Measurements from ENCODE around the gene OPRD1. TPM values are rescaled to one million over a fixed set of nuclear protein-coding genes. Genes with fewer than 3 reads are reported as not detected.

Gene OPRD1
- total RNA-seq, 4 donors from 2014 or later = not detected

DNA sequence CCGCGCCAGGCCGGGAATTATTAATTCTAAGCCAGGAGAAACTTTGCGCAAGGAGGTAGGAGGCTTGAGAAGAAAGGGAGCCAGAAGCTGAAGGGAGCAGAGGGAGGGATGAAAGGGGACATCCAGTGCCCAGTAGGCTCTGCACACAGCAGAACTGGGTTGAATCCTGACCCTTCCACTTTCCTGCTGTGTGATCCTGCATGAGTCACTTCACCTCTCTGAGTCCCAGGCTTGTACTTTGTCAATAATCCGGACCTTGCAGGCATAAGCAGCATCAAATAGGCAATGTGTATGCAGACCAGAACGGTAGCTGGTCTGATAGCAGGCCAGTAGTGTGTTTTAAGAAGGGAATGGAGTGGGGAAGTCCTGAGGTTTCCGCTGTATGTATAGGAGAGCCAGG is 76.9 kb downstream of the OPRD1 start:
- no peak overlapping the region for H3K4me3 ChIP-seq
- no peak overlapping the region for H3K27ac ChIP-seq
- no peak for TF ChIP-seq POLR2A (IDR thresholded peaks at IDR 0.05)
- TF ChIP-seq, protein P1, sequence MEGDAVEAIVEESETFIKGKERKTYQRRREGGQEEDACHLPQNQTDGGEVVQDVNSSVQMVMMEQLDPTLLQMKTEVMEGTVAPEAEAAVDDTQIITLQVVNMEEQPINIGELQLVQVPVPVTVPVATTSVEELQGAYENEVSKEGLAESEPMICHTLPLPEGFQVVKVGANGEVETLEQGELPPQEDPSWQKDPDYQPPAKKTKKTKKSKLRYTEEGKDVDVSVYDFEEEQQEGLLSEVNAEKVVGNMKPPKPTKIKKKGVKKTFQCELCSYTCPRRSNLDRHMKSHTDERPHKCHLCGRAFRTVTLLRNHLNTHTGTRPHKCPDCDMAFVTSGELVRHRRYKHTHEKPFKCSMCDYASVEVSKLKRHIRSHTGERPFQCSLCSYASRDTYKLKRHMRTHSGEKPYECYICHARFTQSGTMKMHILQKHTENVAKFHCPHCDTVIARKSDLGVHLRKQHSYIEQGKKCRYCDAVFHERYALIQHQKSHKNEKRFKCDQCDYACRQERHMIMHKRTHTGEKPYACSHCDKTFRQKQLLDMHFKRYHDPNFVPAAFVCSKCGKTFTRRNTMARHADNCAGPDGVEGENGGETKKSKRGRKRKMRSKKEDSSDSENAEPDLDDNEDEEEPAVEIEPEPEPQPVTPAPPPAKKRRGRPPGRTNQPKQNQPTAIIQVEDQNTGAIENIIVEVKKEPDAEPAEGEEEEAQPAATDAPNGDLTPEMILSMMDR (IDR thresholded peaks at IDR 0.05) = no peak
- no peaks in the 10 kb centered on the region for H3K9me3 ChIP-seq
- intact Hi-C loops (cut with DNase I) = no loop called here
- peaks cover 20 to 60% (median 29%) of the 10 kb centered on the region in 3 donors for H3K4me1 ChIP-seq
- H3K36me3 ChIP-seq = peaks cover 0 to 7% (median 0%) of the 10 kb centered on the region in 3 donors
- DNase-seq = no peak
- no peaks in the 10 kb centered on the region for H3K27me3 ChIP-seq
- WGBS, 2 donors = 79 to 93% methylated on average over 2 to 7 of the region's 7 CpGs

DNA sequence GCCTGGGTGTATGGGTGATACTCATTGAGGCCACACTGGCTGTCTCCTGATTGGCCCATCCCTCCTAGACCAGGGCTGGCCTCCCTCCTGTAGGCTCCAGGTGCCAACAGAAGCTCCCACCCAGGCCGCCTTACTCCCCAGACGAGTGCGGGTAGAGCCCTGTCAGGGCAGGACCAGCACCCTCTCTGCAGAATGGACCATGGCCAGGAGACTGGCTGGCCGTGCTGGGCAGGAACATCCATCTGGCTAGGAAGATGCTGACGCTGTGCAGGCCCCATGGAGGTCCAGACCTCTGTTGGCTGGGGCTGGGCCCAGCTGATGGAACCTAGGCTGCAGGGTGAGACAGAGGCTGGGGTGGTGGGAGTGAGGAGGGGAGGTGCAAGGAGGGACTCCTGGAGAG is 77.4 kb downstream of the OPRD1 start:
- no CpG with 5 or more reads among the region's 5 CpGs for WGBS, 2 donors
- DNase-seq = no peak
- H3K27me3 ChIP-seq = no peaks in the 10 kb centered on the region

DNA sequence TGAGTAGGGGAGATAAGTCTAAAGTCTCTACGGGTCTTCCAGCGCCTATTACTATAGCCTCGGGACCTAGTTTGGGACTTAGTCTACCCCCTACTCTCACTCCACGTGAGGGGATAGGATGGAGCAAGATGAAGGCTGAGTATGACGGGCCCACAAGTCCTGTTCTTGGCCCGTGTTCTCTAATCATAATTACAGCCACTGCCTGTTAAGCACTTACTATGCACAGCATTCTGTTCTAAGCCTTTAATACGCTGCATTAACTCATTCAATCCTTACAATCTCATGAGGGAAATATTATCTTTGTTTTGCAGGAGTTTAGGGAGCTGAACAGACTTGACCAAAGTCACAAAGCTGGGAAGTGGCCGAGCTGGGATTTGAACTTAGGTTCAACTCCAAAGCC is 78.5 kb downstream of the OPRD1 start:
- WGBS, 2 donors = 83 to 92% methylated on average over 8 of the region's 8 CpGs
- Histone ChIP-seq H3K36me3 (peaks cover 0 to 21% (median 0%) of the 10 kb centered on the region in 3 donors), H3K4me1 (peaks cover 15 to 59% (median 17%) of the 10 kb centered on the region in 3 donors), H3K27ac (no peak overlapping the region), H3K27me3 (no peaks in the 10 kb centered on the region), H3K9me3 (no peaks in the 10 kb centered on the region), H3K4me3 (no peak overlapping the region)
- DNase-seq = no peak
- intact Hi-C loops (cut with DNase I) = no loop called here
- TF ChIP-seq POLR2A (IDR thresholded peaks at IDR 0.05) = no peak
- TF ChIP-seq, protein P1 (IDR thresholded peaks at IDR 0.05) = no peak

More for the DNA sequence above, 77.4 kb downstream of the OPRD1 start:
- TF ChIP-seq POLR2A (IDR thresholded peaks at IDR 0.05) = no peak
- TF ChIP-seq, protein P1 (IDR thresholded peaks at IDR 0.05) = no peak
- peaks cover 20 to 60% (median 27%) of the 10 kb centered on the region in 3 donors for H3K4me1 ChIP-seq
- no peak overlapping the region for H3K27ac ChIP-seq
- no peak overlapping the region for H3K4me3 ChIP-seq
- peaks cover 0 to 12% (median 0%) of the 10 kb centered on the region in 3 donors for H3K36me3 ChIP-seq
- no peaks in the 10 kb centered on the region for H3K9me3 ChIP-seq
- intact Hi-C loops (cut with DNase I) = no loop called here

DNA sequence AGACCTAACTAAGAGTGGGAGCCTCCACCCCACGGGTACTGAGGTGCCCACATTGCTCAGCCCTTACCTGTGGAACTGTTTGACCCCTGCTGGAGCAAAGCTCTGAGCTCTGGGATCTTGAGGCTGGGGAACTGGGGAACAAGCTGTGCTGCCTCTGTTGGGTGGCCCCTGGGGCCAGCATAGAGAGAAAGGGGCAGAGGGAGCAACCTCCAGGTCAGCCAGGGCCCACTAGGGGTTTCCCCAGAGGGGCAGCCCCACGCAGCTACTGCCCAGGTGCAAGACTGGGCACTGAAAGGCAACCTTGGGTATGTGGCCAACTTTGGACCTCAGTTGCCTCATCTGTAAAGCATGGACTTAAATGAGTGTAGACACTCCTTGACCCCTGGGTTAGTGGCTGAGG is 78.9 kb downstream of the OPRD1 start:
- Histone ChIP-seq H3K4me3 (no peak overlapping the region), H3K36me3 (peaks cover 0 to 24% (median 0%) of the 10 kb centered on the region in 3 donors), H3K4me1 (peaks cover 11 to 55% (median 13%) of the 10 kb centered on the region in 3 donors), H3K27ac (no peak overlapping the region), H3K27me3 (no peaks in the 10 kb centered on the region), H3K9me3 (no peaks in the 10 kb centered on the region)
- intact Hi-C loops (cut with DNase I) = no loop called here
- no peak for TF ChIP-seq POLR2A (IDR thresholded peaks at IDR 0.05)
- TF ChIP-seq, protein P1 (IDR thresholded peaks at IDR 0.05) = no peak
- WGBS, 2 donors = 83 to 85% methylated on average over 1 to 2 of the region's 2 CpGs
- no peak for DNase-seq

DNA sequence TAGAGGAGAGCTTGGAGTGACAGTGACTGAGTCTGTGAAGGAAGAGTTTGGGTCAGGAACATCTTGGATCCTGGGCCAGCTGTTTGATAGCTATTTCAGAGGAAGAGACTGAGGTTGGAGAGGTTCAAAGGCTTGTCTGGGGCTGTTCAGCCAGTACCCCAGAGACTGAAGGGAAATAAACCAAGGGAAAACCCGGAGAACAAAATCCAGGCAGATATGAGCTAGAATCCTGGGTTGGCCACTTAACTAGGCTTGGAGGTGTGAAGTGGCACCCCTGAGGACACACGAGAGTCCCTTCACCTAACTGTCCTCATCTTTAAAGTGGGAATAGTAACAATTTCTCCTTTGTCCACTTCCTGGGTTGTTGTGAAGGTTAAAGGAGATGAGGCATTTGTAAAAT is 79.3 kb downstream of the OPRD1 start:
- Histone ChIP-seq H3K27ac (no peak overlapping the region), H3K27me3 (no peaks in the 10 kb centered on the region), H3K4me3 (no peak overlapping the region), H3K36me3 (peaks cover 0 to 24% (median 0%) of the 10 kb centered on the region in 3 donors), H3K4me1 (peaks cover 7 to 51% (median 9%) of the 10 kb centered on the region in 3 donors), H3K9me3 (no peaks in the 10 kb centered on the region)
- intact Hi-C loops (cut with DNase I) = no loop called here
- no peak for TF ChIP-seq POLR2A (IDR thresholded peaks at IDR 0.05)
- TF ChIP-seq, protein P1 (IDR thresholded peaks at IDR 0.05) = no peak
- no peak for DNase-seq
- WGBS, 2 donors = 80 to 89% methylated on average over 2 of the region's 2 CpGs

Data from esophagus squamous epithelium (tissue), 5 donors.